Measurements from ENCODE around the gene IL32. TPM values are rescaled to one million over a fixed set of nuclear protein-coding genes. Genes with fewer than 3 reads are reported as not detected.

The IL32 gene
- total and polyA plus RNA-seq, 2 of the 4 experiments (the other 2 are of a cell fraction) = 25.6 to 95.7 TPM

- peaks cover 27% of the 10 kb centered on the region for H3K27me3 ChIP-seq (ENCODE audit: control insufficient read depth, insufficient read depth, low read length)
- H2AK5ac ChIP-seq (ENCODE audit: low read depth, low read length) = no peak overlapping the region
- DNase-seq (no peak), ATAC-seq (ENCODE audit: low read depth) (no peak)
- H3K23ac ChIP-seq (ENCODE audit: low read depth, low read length) = no peak overlapping the region
- no peak overlapping the region for H3K27ac ChIP-seq (ENCODE audit: insufficient read depth, low read length)
- H3K4me2 ChIP-seq (ENCODE audit: low read depth, low read length) = no peak overlapping the region
- no peaks in the 10 kb centered on the region for H3K9me3 ChIP-seq (ENCODE audit: control insufficient read depth, insufficient read depth, low read length)
- no peak overlapping the region for H3K56ac ChIP-seq (ENCODE audit: extremely low read depth, insufficient read depth, low read length)
- no peak overlapping the region for H3K9ac ChIP-seq (ENCODE audit: low read depth, low read length)
- H2BK20ac ChIP-seq (ENCODE audit: low read depth, low read length) = no peak overlapping the region
- no peak overlapping the region for H3K14ac ChIP-seq (replicated peaks; ENCODE audit: low read depth, low read length)
- H4K20me1 ChIP-seq (ENCODE audit: insufficient read depth, low read length) = no peaks in the 10 kb centered on the region
- dilution Hi-C loops (cut with HindIII; ENCODE audit: low sequenced_read_pairs, unreplicated experiment) (no loop called here), intact Hi-C loops (cut with micrococcal nuclease) (no loop called here), in situ Hi-C loops (cut with MboI; ENCODE audit: low sequenced_read_pairs) (no loop called here)
- no peak overlapping the region for H3K18ac ChIP-seq (ENCODE audit: low read depth, low read length)
- TF ChIP-seq MAZ (IDR thresholded peaks at IDR 0.05; ENCODE audit: borderline replicate concordance, low read depth, low read length) (no peak), NFE2L2 (IDR thresholded peaks at IDR 0.05; ENCODE audit: low read depth, low read length) (no peak), CHD1 (IDR thresholded peaks at IDR 0.05; ENCODE audit: low read depth, low read length) (no peak), MAFK (IDR thresholded peaks at IDR 0.05; ENCODE audit: low read depth, low read length) (no peak), RFX5 (IDR thresholded peaks at IDR 0.05; ENCODE audit: low read depth, low read length) (no peak)
- TF ChIP-seq, protein P1, sequence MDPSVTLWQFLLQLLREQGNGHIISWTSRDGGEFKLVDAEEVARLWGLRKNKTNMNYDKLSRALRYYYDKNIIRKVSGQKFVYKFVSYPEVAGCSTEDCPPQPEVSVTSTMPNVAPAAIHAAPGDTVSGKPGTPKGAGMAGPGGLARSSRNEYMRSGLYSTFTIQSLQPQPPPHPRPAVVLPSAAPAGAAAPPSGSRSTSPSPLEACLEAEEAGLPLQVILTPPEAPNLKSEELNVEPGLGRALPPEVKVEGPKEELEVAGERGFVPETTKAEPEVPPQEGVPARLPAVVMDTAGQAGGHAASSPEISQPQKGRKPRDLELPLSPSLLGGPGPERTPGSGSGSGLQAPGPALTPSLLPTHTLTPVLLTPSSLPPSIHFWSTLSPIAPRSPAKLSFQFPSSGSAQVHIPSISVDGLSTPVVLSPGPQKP (IDR thresholded peaks at IDR 0.05; ENCODE audit: borderline replicate concordance, low read depth, low read length) = no peak
- H3K79me1 ChIP-seq (ENCODE audit: low read depth in 1 of 2, low read length in 2 of 2) = no peaks in the 10 kb centered on the region
- no peaks in the 10 kb centered on the region for H3K36me3 ChIP-seq (ENCODE audit: control insufficient read depth, insufficient read depth, low read length)
- BruUV-seq (replicated peaks) = no TSS peak
- ChIA-PET POLR2A (ENCODE audit: unreplicated experiment) (no interaction called here), CTCF (no interaction called here)
- H3K4me1 ChIP-seq (ENCODE audit: control insufficient read depth, insufficient read depth, low read length) = no peaks in the 10 kb centered on the region
- H3K4me3 ChIP-seq (ENCODE audit: insufficient read depth, low read depth, low read length) = no peak overlapping the region
- peak overlapping the region; percentile 61 for H2AK9ac ChIP-seq (replicated peaks; ENCODE audit: low read depth, low read length, poor library complexity)
- H2BK15ac ChIP-seq (ENCODE audit: low read depth, low read length) = no peak overlapping the region
- H4K5ac ChIP-seq (ENCODE audit: low read depth, low read length) = no peak overlapping the region
- H4K91ac ChIP-seq (ENCODE audit: insufficient read depth, low read depth, low read length) = no peak overlapping the region
- no peaks in the 10 kb centered on the region for H3K9me1 ChIP-seq (ENCODE audit: insufficient read depth, low read length)
- 80% methylated on average over 3 of the region's 8 CpGs; no CpG with 5 or more reads in 1 of the 2 experiments for WGBS, 2 experiments (ENCODE audit: extremely low coverage in 2 of 2, insufficient read length in 1 of 2)
- no peak overlapping the region for H2BK120ac ChIP-seq (ENCODE audit: low read depth, low read length)
- H3K4ac ChIP-seq (ENCODE audit: low read depth, low read length) = no peak overlapping the region
- H4K8ac ChIP-seq (ENCODE audit: low read depth in 2 of 2, low read length in 2 of 2) = no peak overlapping the region
- no peak overlapping the region for H2AFZ ChIP-seq (replicated peaks; ENCODE audit: low read length, poor library complexity)
- H2BK5ac ChIP-seq (ENCODE audit: low read depth, low read length, poor library complexity, severe bottlenecking) = no peak overlapping the region
These were observed 26.1 kb downstream of the IL32 start for GRCh38 chr16:3091551-3091950.

Measured in IMR-90 (cell line).